ENCODE measurements around the gene C6orf136.

GRCh38 chr6:30687659-30688431 lies 40.9 kb downstream of the C6orf136 start:
- TF ChIP-seq CTCF (IDR thresholded peaks at IDR 0.05; ENCODE audit: low read depth, low read length) (no peak), EZH2phosphoT487 (IDR thresholded peaks at IDR 0.05; ENCODE audit: low read depth) (no peak)

Measured in OCI-LY3 (cell line).